Forelimb muscle (tissue), 1 donor: ENCODE results near the gene FIP1L1. TPM values are rescaled to one million over a fixed set of nuclear protein-coding genes. Genes with fewer than 3 reads are reported as not detected.

ENCODE experiments used
- DNase-seq: peaks from one replicate; pipeline ENCODE4 v3.0.0-alpha.2; 2013; ENCODE audit warnings: low read depth
- polyA plus RNA-seq: library from polyadenylated mRNA; unstranded; fragments of 120-200 nt; gene quantifications from one replicate; pipeline ENCODE4 v1.2.1, GENCODE V29; 2013; ENCODE audit not compliant: insufficient read length

FIP1L1 gene
- polyA plus RNA-seq, 1 donor = 42.9 TPM

DNA sequence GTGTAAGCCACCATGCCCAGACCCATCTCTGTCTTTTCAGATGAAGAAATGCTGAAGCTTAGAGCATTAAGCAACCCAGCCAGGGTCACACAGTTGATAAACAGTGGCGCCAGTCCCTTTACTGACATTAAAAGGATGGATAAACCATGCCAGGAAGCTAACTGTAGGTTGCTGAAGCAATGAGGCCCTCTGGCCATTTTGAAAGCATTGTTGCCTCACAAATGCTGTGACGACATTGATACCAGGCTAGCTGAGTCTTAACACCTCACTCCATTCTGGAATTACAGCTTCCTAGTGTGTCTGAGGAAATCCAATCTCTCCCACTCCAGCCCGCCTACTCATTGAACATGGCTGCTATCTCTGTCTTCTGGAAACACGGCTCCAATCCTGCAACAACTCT is 124.1 kb downstream of the FIP1L1 start:
- DNase-seq = no peak

DNA sequence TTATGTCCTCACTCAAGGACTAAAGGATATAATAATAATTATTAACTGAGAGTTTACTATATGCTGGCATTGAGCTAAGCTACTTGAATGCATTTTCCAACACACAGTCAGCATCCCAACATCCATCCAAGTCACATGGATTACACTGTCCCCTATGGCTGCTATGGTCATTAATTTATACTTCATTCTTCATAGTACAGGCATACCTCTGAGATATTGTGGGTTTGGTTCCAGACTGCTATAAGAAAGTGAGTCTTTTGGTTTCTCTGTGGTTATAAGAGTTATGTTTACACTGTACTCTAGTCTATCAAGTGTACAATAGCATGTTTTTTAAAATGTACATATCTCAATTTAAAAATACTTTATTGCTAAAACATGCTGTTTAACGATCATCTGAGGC is 124.7 kb downstream of the FIP1L1 start:
- DNase-seq = no peak

DNA sequence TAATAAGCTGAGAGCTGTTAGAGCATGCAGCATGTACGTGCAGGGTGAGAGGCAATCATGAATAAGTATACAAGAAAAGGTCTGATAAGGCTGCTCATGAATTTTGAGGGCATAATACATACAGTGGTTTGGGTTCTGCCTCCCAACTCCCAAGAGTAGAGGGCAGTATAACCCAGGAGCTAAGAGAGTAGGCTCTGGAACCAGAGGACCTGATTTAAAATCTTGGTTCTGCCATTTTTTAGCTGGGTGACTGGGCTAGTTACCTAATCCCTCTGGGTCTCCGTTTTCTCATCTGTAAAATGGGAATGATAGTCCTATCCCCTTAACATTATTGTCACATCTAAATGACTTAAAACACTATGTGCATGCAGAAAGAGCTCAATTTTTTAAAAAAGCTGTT is 128.5 kb downstream of the FIP1L1 start:
- DNase-seq = no peak

DNA sequence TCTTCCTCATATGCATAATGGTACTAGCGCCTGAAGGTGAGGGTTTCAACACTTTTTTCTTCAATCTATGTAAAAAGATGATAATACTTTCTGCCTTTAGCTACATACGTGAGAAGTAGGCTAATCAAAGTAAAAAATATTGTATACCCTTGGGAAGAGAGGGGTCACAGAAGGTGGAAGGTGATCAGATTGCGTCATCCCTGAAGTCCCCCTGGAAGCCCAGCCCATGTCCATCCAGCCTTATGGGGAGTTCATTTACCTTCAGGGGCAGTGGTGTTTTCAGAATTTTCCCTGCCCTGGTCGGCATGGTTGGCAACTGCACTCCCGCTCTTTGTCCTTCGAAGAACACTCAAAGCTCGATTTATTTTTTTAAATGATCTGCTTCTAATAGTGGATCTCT is 129.6 kb downstream of the FIP1L1 start:
- DNase-seq = no peak

DNA sequence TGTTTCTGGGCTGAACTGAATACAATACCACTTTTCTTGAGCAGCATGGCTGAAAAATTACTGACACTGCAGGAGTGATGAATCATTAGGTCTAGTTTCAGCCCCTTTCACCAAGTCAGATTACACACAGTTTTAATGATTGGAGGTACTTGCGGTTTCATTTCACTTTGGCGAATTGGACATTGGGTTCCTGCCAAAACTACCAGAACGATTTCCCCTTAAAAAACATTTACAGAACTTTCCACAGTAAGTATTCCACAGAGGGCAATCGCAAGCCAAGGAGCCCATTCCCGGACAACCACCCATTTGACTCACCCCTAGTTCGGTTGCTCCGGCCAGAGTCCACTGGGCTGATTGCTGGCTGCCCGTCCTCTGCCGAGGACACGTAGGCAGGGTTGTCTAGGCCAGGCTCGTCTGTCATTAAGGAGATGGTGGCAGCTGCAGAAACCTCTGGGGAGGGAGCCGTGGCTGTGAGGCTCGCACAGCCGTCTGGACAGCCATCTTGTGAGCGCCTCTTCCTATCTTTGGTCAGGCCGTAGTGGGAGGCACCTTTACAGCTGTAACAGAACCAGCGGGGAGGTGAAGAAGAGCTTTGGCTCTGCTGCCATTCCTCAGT is 130.3 kb downstream of the FIP1L1 start:
- DNase-seq = no peak

DNA sequence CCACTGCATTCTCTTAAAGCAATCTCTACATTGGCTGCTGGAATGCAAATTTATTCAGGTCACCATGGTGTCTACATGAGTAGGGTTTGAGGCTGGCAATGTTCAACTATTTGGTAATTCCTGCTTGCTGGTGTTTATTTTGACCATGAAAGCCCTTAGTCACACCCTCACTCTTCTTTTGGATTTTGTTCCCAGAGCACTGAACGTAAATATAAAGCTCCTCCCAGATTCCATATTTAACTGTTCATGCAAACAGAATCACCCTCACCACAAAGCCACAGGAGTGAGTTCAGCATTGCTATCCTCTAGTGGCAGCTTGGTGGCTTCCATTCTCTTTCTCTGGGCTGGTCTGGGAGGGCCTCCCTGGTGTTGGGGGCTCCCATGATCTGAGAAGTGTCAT is 131.0 kb downstream of the FIP1L1 start:
- DNase-seq = no peak

DNA sequence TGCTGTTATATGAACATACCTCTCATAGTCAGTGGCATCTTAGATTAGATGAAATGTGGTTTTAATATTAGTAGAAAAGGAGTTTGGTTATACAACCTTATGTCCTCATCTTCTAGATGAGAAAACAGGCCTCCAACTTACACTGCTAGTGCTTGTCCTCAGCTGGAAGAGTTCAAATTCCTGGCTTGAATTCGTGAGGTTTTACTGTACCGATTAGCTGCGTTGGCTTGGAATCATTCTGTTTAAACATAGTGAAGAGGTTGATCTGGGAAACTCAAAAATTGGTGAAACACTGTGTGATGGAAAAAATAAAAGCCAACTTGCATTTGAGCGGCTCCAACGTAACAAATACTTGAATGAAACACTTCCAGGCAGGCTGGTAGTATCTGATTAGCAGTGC is 132.9 kb downstream of the FIP1L1 start:
- DNase-seq = no peak

Other genes with a start within 250 kb of the FIP1L1 start
- 10.6 TPM for gene SCFD2, start 11.6 kb upstream of the FIP1L1 start, polyA plus RNA-seq
- 4.2 TPM for gene LNX1, start 213.8 kb downstream of the FIP1L1 start, polyA plus RNA-seq